Measurements from ENCODE around the gene CFAP69.
"Not testable (repeated sequence)": the region's sequence is repeated elsewhere in the genome, so short reads cannot be mapped to it uniquely, and the experiment has no call there.

Gene CFAP69

DNA sequence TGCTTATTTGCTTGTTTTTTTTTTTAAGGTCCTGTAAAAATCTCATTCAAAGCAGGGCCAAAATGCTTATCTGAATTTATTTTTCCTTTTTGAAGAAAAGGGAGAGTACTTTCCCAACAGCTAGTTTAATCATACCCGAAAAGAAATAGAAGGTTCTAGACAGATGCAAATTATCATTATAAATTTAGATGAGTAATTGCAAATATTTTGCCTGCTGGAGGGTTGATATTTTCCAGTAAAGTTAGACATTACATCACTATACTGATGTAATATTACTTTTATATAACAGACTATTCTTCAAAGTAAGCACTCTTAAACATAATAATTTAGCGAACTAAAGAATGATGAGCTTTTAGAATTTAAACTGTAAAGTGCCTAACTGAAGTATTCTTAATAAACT lies 14.1 kb upstream of the CFAP69 start:
- DNase-seq = no peak
- intact Hi-C loops (cut with DNase I) = no loop called here

DNA sequence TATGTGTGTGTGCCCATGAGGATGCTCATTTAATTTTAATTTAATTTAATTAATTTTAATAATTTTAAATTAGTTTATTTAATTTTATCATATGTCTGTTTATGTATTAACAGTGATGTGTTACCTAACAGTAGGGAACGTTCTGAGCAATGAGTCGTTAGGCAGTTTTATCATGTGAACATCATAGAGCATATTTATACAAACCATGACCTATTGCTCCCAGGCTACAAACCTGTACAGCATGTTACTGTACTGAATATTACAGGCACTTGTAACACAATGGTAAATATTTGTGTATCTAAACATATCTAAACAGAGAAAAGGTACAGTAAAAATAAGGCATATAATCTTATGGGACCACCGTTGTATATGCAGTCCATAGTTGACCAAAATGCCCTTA lies 13.7 kb upstream of the CFAP69 start:
- DNase-seq = no peak
- intact Hi-C loops (cut with DNase I) = no loop called here

DNA sequence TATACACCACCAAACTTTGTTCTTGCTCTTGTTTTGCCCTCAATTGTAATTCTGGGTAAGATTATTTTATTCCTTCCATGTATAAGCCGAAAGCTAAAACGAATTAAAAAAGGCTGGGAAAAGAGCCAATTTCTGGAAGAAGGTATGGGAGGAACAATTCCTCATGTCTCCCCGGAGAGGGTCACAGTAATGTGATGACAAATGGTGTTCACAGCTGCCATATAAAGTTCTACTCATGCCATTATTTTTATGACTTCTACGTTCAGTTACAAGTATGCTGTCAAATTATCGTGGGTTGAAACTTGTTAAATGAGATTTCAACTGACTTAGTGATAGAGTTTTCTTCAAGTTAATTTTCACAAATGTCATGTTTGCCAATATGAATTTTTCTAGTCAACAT lies 12.5 kb upstream of the CFAP69 start:
- DNase-seq = no peak
- intact Hi-C loops (cut with DNase I) = no loop called here

DNA sequence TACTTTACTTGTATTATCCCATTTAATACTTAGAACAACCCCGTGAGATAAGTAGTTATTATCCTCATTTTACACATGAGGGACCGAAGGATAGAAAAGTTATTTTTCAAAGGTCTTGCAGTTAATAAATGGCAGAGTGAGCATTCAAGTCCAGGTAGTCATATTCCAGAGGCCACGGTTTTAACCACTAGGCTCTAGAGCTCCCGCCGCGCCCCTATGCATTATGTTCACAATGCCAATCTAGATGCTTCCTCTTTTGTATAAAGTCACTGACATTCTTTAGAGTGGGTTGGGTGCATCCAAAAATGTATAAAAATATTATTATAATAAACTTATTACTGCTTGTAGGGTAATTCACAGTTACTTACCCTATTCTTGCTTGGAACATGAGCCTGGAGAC lies 11.4 kb upstream of the CFAP69 start:
- no peak for DNase-seq
- intact Hi-C loops (cut with DNase I) = no loop called here

DNA sequence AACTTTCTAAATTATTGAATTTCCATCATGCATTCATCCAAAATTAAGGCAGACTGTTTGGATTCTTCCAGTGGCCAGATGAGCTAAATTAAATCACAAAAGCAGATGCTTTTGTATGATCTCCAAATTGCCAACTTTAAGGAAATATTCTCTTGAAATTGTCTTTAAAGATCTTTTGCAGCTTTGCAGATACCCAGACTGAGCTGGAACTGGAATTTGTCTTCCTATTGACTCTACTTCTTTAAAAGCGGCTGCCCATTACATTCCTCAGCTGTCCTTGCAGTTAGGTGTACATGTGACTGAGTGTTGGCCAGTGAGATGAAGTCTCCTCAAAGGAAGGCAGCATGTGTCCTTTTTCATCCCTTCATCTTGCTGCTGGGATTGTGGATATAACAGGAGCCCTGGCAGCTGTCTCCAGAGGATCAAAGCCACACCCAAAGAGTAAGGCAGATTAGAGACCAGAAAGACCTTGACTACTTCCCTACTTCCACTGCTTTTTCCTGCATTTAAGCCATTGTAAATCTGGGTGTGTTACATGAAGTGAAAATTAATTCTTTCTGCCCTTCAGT lies 8.2 kb upstream of the CFAP69 start:
- intact Hi-C loops (cut with DNase I) = no loop called here
- DNase-seq = no peak

DNA sequence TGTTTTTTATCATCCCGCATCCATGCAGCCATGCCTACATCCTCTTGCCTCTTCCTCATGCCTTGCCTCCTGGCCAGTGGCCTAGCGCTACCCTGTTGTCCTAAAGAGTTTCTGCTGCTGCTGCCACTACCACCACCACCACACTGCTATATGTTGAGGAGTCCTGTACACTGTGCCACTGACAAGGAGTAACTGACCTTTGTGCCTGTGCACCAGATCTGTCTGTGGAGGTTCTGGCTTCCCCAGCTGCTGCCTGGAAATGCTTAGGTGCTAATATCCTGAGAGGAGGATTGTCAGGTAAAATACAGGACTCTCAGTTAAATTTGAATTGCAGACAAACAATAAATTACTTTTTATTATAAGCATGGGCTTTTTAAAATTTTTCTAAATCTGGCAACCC lies 7.0 kb upstream of the CFAP69 start:
- intact Hi-C loops (cut with DNase I) = no loop called here
- no peak for DNase-seq

DNA sequence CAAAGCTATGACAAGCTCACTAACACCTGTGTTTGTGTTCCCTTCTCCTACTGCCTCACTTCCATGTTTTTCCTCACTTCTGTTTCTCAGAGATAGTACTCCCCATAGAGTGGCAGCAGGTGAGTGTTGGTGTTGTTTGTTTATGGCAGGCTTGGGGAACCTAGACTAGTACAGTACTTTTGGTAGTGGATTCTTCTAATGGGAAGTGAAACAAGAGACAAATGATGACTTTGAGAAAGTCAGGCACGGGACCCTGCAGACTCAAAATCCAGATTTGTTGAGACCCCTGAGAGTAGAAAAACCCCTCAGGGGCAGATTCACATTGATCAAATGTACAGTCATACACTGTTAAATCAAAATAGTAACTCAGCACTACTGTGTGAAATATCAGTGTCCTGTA lies 6.4 kb upstream of the CFAP69 start:
- no peak for DNase-seq
- intact Hi-C loops (cut with DNase I) = no loop called here

DNA sequence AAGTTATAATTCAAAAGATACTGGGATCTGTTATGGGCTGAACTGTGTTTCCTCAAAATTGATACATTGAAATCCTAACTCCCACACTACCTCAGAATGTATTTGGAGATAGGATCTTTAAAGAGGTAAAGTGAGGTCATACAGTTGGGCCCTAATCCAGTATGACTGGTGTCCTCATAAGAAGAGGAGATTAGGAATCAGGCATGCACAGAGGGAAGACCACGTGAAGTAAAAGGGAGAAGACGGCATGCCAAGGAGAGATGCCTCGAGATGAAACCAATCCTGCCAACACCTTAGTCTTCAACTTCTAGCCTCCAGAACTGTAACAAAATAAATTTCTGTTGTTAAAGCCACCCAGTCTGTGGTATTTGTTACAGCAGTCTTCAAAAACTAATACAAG lies 5.9 kb upstream of the CFAP69 start:
- DNase-seq = no peak
- intact Hi-C loops (cut with DNase I) = no loop called here

DNA sequence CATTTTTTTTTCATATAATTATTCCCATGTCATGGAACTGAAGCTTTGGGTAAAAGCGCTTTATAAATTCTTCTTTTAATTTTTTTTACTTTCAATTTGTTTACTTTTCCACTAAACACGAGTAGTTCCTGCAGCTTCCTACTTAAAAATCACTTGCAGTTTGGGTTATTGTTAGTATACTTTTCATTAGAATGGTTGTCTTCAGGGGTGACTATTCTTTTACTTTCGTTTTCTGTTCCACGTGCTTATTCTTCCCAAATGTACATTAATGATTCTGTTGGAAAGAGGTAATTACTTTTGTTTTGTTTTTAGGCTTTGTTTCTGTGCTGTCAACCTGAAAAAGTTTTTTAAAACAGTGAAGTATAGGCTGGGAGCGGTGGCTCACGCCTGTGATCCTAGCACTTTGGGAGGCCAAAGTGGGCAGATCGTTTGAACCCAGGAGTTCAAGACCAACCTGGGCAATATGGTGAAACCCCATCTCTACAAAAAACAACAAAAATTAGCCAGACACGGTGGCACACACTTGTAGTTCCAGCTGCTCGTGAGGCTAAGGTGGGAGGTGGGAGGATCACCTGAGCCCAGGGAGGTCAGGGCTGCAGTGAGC lies 5.2 kb upstream of the CFAP69 start:
- DNase-seq = no peak

DNA sequence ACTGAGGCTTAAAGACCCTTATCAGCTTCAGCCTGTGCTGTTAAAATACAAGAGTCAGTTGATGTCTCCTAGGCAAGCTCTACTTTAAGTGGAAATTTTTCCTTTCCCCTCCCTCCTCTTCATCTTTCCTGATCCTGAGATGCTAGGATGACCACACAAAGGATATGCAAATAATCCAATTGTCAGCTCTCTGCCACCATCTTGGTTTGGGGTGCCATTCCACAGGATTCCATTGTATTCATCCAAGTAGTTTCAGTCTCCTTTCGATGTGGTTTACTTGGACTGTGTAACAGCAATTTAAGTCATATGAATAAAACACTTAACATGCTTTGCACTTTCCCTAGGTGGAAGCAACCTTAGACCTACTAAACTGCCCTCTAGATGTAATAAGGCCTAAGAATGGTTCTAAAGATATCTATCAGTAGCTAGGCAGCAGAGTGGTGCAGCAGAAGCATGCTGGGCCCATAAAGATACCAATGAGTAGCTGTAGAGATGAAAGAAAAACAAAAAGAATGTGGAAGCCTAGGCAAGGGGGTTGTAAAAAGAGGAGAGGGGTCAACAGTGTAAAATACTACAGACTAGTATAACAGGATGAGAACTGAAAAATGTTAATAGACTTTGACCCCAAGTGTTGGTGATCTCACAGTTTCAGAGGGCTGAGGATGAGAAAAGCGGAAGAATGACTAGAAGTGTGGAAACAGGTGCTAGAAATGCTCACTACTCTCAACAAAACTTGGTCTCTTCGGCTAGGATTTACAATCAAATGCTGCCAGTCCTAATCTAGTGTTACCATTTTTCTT lies 2.4 kb upstream of the CFAP69 start:
- intact Hi-C loops (cut with DNase I) = no loop called here
- DNase-seq = no peak

More for the DNA sequence above, 5.2 kb upstream of the CFAP69 start:
- intact Hi-C loops (cut with DNase I) = no loop called here

DNA sequence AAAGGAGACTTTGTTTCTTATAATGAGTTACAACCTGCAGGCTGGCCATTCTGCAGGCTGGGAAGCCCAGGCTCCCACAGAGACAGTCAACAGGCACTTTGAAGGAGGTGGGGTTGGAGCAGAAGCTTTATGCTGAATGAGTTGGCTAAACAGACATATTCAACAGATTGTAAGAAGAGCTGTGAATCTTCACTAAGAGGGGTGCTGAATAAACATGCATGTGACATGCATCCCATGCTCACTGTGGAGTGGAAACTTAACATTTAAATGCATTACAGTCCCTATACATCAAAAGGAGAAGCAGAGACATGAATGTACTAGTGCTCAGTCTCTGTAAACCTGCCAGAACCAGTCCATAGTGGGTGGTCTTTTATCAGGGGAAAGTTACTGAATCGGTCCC lies 1.4 kb upstream of the CFAP69 start:
- no peak for DNase-seq
- intact Hi-C loops (cut with DNase I) = no loop called here

DNA sequence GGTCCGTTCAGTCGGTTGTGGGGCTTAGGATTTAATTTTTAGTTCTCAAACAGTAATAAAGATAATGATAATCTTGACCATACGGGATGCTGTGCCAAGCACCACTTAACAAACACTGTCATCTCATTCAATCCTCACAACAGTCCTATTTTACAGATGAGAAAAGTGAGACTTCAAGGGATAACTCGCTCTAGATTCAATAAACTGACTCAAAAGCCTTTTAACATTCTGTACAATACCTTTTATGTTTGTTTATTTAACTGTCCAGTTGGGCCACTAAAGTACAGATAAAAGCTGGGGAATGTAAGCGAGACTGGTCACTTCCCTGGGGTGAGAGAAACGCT lies 437 bp upstream of the CFAP69 start:
- intact Hi-C loops (cut with DNase I) = no loop called here
- DNase-seq = no peak

DNA sequence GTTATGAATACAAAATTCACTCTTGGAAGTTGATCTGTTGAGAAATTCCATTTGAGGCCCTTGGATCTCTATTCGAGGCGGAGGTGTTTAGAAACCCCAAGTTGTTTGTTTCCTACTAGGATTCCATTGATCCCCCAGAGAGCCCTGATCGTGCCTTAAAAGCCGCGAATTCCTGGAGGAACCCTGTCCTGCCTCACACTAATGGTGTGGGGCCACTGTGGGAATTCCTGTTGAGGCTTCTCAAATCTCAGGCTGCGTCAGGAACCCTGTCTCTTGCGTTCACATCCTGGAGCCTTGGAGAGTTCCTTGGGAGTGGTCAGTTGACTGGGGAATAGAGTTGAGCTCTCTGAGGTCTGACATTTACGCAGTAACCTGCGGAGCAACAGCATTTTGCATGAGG lies 1.2 kb downstream of the CFAP69 start:
- DNase-seq = no peak
- intact Hi-C loops (cut with DNase I) = no loop called here

DNA sequence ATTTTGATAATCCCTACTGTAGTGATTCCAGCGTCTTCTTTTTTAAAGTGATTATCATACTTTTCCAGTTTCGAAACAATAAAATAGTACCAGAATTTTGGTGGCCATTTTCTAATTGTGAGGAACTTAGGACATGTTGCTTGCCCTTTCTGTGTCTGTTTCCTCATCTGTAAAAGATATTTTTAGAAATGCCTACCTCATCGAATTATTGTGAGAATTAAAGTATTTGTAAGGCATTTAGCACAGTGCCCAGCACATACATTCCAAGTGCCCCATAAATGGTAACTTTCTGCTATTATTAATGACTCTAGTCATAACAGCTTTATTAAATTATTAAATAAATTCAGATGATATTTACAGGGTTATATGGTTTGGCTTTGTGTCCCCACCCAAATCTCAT lies 3.7 kb downstream of the CFAP69 start:
- intact Hi-C loops (cut with DNase I) = no loop called here
- DNase-seq = no peak

DNA sequence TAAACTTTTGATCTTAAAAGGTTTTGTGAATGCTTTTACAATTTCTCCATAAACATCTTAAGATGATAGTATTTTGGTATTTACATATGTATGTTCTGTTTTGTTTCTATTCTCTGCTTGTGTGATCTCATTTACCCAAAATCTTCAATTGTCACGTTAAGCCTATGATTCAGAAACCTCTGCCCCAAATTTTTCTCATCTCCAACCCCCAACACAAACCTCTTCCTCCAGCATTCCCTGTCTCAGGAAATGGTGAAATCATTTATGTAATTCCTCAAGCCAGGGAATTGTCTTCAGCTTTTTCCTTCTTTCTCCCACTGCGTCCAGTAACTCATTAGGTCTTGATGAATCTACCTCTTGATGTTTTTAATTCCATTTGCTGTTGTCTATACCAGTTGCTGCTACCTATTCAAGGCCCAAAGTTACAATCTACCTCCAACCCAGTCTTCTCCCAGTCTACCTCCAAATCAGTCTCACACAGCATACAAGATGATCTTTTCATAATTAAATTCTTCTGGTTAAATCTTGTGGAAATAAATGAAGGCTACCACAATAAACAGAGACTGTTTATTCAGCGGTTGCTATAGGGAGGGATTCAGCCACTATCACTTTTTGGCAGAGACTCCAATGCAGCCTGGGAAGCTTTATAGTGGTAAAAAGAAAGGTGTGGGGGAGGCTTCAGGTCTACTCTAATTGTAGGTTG lies 5.8 kb downstream of the CFAP69 start:
- intact Hi-C loops (cut with DNase I) = no loop called here
- no peak for DNase-seq

DNA sequence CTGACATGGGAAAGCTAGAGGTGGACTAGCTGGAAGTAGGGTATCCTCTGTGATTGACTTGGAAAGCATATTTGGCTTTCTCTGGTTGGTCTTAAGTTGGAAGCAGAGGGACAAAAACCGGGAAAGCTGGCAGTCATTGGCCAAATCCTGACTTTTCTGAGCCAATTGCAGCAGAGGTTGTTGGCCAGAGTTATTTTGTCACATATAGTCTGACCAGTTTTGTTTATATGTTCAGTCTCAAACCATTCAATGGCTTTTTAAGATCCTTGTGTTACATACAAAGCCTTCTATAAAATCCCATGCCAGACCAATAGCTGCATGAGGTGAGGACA lies 6.3 kb downstream of the CFAP69 start:
- intact Hi-C loops (cut with DNase I) = no loop called here
- DNase-seq = no peak

DNA sequence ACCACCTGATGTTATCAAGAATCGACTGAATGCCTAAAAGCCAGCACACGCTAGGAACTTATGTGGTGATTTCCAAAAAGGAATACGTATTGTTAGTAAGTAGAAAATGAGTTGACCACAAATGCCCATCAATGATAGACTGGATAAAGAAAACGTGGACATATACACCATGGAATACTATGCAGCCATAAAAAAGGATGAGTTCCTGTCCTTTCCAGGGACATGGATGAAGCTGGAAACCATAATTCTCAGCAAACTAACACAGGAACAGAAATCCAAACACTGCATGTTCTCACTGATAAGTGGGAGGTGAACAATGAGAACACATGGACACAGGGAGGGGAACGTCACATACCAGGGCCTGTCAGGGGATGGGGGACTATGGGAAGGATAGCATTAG lies 11.0 kb downstream of the CFAP69 start:
- intact Hi-C loops (cut with DNase I); DNase-seq: not testable (repeated sequence)

DNA sequence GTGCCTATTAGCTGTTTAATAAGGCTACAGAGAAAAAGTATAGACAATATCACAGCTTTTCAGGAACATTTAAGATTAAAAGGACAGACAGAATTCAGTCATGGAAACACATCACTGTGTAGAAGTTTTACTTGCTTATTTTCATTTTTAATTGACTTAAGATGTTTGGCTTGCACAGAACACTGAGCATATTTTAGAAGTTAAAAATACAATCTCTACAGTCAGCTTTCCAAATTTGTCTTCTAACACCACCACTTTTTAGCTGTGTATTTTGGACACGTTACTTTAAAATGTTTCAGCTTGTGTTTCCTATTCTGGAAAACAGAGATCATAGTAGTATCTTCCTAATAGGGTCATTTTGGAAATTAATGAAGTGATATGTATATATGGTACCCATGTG lies 11.8 kb downstream of the CFAP69 start:
- no peak for DNase-seq
- intact Hi-C loops (cut with DNase I) = no loop called here

DNA sequence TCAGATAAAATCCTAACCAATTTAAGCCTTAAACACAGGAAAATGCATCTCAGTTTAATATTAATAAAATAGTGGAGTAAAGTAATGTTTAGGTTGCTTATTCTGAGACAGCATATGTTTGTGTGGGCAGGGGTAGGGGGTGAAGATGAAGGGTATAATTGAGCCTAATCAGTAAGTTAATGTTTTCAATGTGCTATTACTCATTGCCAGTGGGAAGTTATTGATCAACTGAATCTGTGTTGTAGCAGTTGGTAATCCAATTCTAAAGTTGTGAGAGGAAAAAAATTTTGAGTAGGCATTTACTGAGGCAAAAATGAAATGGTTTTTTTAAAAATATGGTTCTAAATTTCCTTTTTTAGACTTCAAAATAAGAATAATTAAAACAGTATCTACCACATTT lies 16.5 kb downstream of the CFAP69 start:
- DNase-seq = no peak
- intact Hi-C loops (cut with DNase I) = loop anchor here (5.0 kb wide), 1 partner anchor 109 kb away; the partner anchor contains the start of gene STEAP1

DNA sequence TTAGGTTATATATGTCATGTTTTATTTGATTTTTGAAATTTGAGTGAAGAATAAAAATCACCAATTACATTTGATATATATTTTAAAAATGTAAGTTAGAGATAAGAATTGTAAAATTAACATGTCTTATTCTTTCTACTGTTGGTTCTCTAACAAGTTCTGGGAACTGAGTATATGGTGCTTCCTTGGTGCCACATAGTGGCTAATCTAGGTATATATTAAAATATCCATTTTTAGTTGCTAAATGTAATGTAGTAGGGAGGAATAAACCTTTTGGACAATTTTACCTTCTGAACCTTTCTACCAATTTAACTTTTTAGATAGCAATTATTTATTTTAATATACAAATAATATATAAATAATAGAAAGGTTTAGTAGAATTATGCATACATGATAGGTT lies 17.5 kb downstream of the CFAP69 start:
- DNase-seq = no peak
- intact Hi-C loops (cut with DNase I) = loop anchor here (5.0 kb wide), 1 partner anchor 110 kb away; the partner anchor contains the start of gene STEAP1
